ENCODE data around the gene OSBPL6. TPM values are rescaled to one million over a fixed set of nuclear protein-coding genes. Genes with fewer than 3 reads are reported as not detected.

Gene OSBPL6
- total RNA-seq, 1 donor from 2014 or later, result 7.9 TPM

DNA sequence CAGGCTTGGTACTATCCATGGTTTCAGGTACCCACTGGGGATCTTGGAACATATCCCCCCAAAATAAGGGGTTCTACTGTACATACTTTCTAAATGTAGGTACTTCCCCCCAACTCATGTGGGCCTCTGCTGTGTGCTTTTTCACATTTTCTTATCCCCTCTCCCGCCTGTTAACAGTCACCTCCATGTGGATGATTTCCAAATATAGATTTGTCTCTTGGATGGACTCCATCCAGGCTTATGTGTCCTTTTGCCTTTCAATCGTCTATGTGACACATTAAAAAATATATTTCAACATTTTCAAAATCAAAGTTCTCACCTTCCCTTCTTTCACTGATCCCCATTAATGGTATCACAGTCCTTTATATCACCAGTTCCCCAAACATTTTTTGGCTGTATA is 44.4 kb downstream of the OSBPL6 start:
- intact Hi-C loops (cut with DNase I), result no loop called here
- ATAC-seq, result no peak
- no peaks in the 10 kb centered on the region for H3K9me3 ChIP-seq
- DNase-seq, result no peak
- no peaks in the 10 kb centered on the region for H3K36me3 ChIP-seq
- TF ChIP-seq, protein P1, sequence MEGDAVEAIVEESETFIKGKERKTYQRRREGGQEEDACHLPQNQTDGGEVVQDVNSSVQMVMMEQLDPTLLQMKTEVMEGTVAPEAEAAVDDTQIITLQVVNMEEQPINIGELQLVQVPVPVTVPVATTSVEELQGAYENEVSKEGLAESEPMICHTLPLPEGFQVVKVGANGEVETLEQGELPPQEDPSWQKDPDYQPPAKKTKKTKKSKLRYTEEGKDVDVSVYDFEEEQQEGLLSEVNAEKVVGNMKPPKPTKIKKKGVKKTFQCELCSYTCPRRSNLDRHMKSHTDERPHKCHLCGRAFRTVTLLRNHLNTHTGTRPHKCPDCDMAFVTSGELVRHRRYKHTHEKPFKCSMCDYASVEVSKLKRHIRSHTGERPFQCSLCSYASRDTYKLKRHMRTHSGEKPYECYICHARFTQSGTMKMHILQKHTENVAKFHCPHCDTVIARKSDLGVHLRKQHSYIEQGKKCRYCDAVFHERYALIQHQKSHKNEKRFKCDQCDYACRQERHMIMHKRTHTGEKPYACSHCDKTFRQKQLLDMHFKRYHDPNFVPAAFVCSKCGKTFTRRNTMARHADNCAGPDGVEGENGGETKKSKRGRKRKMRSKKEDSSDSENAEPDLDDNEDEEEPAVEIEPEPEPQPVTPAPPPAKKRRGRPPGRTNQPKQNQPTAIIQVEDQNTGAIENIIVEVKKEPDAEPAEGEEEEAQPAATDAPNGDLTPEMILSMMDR (IDR thresholded peaks at IDR 0.05), result no peak
- H3K4me3 ChIP-seq, result no peak overlapping the region
- no peaks in the 10 kb centered on the region for H3K27me3 ChIP-seq (ENCODE audit: low read depth)
- H3K4me1 ChIP-seq, result peaks cover 4% of the 10 kb centered on the region
- H3K27ac ChIP-seq, result no peak overlapping the region

DNA sequence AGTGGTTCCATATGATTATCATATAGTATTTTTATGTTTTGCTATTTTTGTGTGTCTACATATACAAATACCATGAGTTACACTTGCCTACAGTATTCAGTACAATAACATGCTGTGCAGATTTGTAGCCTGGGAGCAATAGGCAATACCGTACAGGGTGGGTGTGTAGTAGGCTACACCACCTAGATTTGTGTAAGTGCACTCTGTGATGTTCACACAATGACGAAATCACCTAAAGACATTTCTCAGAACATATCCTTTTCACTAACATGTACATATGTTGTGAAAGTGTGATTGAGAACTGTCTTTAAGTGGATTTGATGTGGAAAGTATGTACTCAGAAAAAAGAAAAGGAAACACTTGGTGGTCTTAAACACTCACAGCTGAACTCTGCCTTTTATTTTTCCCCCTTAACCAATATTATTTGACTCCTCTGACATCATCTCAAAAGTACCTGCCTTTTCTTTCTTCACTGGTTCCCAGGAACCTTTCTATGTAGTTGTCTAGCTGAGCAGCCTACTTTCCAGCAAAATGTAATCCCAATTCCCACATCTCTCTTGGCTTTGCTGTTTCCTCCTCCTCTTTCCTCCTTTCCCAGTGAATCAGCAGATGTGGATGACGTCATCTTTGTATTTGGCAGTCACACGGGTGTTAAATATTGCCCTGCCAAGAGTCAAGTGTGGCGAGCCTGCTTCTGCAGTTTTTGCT is 47.7 kb downstream of the OSBPL6 start:
- TF ChIP-seq, protein P1 (IDR thresholded peaks at IDR 0.05), result no peak
- Histone ChIP-seq H3K9me3 (no peaks in the 10 kb centered on the region), H3K27ac (no peak overlapping the region), H3K27me3 (ENCODE audit: low read depth) (no peaks in the 10 kb centered on the region), H3K36me3 (no peaks in the 10 kb centered on the region), H3K4me1 (peaks cover 4% of the 10 kb centered on the region), H3K4me3 (no peak overlapping the region)
- no peak for DNase-seq
- intact Hi-C loops (cut with DNase I), result no loop called here
- peak; percentile 65 to 81 for ATAC-seq

DNA sequence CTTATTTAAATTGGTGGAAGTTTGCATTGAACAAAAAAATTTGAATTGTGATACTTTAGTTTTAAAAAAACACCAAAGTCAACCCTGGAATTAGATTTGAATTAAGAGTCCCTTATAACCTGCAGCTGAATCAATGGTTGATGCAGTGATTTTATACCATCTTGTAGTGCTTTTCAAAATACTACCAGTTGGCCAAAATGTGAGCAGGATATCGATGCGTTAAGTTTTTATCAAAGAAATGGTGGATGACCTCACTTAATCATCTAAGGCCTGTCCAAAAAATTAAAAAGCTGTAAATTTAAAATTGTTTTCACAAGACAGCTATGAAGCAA is 48.2 kb downstream of the OSBPL6 start:
- DNase-seq, result no peak
- TF ChIP-seq, protein P1 (IDR thresholded peaks at IDR 0.05), result no peak
- no peaks in the 10 kb centered on the region for H3K27me3 ChIP-seq (ENCODE audit: low read depth)
- H3K36me3 ChIP-seq, result no peaks in the 10 kb centered on the region
- H3K4me1 ChIP-seq, result peaks cover 4% of the 10 kb centered on the region
- H3K9me3 ChIP-seq, result no peaks in the 10 kb centered on the region
- intact Hi-C loops (cut with DNase I), result no loop called here
- H3K4me3 ChIP-seq, result no peak overlapping the region
- no peak overlapping the region for H3K27ac ChIP-seq
- ATAC-seq, result no peak

DNA sequence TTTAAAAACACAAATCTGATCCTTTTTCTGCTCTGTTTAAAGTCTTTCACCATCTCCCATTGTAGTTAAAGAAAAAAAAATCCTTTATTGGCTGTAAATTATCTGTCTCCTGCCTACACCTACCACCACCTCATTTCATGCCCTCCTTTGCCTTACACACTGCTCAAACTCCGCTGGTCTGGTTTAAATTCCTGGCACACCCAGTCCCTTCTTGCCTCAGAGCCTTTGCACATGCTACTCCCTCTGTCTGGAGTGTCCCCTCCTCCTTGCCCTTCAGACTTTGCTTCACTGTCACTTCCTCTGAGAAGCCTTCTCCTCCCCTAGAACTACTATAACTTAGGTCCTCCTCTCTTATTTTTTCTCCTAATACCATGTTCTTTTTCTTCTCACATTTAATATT is 49.6 kb downstream of the OSBPL6 start:
- intact Hi-C loops (cut with DNase I), result no loop called here
- no peak for DNase-seq
- no peaks in the 10 kb centered on the region for H3K36me3 ChIP-seq
- H3K4me1 ChIP-seq, result peaks cover 4% of the 10 kb centered on the region
- no peak overlapping the region for H3K4me3 ChIP-seq
- H3K9me3 ChIP-seq, result no peaks in the 10 kb centered on the region
- TF ChIP-seq, protein P1 (IDR thresholded peaks at IDR 0.05), result no peak
- no peak for ATAC-seq
- no peaks in the 10 kb centered on the region for H3K27me3 ChIP-seq (ENCODE audit: low read depth)
- H3K27ac ChIP-seq, result no peak overlapping the region

DNA sequence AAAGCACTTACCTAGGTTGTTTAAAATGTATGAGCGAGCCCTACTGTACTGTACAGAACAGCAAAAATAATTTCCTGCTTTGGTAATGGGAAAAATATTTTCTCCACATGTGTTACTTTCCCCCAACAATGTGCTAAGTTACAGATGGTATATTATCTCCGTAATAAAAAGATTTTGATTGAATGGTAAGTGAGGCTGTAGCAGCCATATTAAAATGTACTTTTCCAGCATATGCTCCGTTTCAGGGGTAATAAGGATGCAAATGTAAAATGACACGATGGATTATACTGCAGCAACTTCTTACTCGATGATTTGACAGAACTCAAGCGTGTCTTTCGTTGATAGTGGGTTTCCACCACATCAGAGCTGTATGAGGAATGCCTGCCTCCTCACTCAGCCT is 50.5 kb downstream of the OSBPL6 start:
- H3K36me3 ChIP-seq, result no peaks in the 10 kb centered on the region
- TF ChIP-seq, protein P1 (IDR thresholded peaks at IDR 0.05), result no peak
- no peaks in the 10 kb centered on the region for H3K27me3 ChIP-seq (ENCODE audit: low read depth)
- intact Hi-C loops (cut with DNase I), result no loop called here
- no peak for DNase-seq
- no peak overlapping the region for H3K27ac ChIP-seq
- H3K4me3 ChIP-seq, result no peak overlapping the region
- no peaks in the 10 kb centered on the region for H3K9me3 ChIP-seq
- peaks cover 4% of the 10 kb centered on the region for H3K4me1 ChIP-seq
- no peak for ATAC-seq

All from lower lobe of right lung (tissue), 2 donors.